T-helper 2 cell treated with Interferon-gamma antibody and Interleukin-4, amounts not matched to agents 100 ng/mL and 5 ng/mL, for 36 hours (primary cell): ENCODE measurements around the gene FKBP1C. TPM values are rescaled to one million over a fixed set of nuclear protein-coding genes. Genes with fewer than 3 reads are reported as not detected.

Experiments used
- intact Hi-C: fragments of 100-400 bp; cut with micrococcal nuclease; formaldehyde crosslinking; loops from one replicate; pipeline ENCODE4 v1.15.1; 2023
- total RNA-seq: library from RNA; stranded (reverse); gene quantifications from 2 replicates; pipeline ENCODE4 v1.2.3, GENCODE V29; 2022

The FKBP1C gene
- total RNA-seq, 1 donor from 2014 or later, result 1.9 TPM

GRCh38 chr6:63261820-63262219, 50.6 kb downstream of the FKBP1C start:
- intact Hi-C loops, result no loop called here

Other genes with a start within 250 kb of the FKBP1C start
- 0.07 TPM in 1 of 2 replicates, not detected in the other for gene LGSN, start 108.5 kb downstream of the FKBP1C start, total RNA-seq